Measurements from ENCODE around the gene ZNF768.
"Not testable (repeated sequence)": the region's sequence is repeated elsewhere in the genome, so short reads cannot be mapped to it uniquely, and the experiment has no call there.

The ZNF768 gene

DNA sequence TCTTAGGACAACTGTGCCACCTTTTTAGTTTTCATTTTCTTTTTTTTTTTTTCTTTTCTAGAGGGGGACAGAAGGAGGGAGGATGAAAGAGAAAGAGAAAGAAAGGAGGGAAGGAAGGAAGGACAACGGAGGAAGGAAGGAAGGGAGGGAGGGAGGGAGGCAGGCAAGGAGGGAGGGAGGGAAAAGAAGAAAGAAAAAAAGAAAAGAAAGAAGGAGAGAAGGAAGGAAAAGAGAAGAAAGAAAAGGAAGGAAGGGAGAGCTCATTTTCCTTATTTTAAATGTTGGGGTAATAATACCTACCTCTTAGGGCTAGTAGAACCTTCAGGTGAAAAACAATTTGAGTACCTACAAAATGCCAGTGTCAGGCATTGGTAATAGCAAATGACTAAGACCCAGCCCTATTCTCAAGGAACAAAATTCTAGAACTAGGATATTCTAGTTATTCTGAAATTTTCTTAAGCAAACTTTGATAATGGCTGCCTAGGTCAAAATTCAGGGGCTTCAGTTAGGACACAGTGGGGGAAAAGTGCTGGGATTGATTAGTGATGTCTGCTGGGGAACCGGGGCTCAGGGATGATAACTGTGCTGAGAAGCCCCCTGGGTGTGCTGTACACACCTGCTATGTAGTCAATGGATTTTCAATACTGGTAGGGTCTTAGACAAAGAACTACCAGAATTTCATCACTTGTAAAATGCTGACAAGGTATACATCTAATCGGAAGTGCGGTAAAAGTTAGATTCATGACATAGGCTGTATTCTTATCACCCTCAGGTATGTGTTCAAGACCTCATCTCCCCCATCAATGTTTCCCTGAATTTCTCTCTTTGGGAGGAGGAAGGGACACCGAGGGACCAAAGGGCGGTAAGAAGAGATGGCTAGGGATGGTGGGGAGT, 22.7 kb downstream of the ZNF768 start:
- no peak for DNase-seq

GRCh38 chr16:30499284-30499683, 27.1 kb downstream of the ZNF768 start:
- no peak for DNase-seq

GRCh38 chr16:30494709-30495108, 31.7 kb downstream of the ZNF768 start:
- DNase-seq, result no peak

- no peak for DNase-seq
Observed at GRCh38 chr16:30493941-30494488, 32.4 kb downstream of the ZNF768 start.

GRCh38 chr16:30491744-30492308, 34.5 kb downstream of the ZNF768 start:
- DNase-seq, result peak; percentile 25

GRCh38 chr16:30491229-30491628, 35.1 kb downstream of the ZNF768 start:
- DNase-seq, result no peak

DNA sequence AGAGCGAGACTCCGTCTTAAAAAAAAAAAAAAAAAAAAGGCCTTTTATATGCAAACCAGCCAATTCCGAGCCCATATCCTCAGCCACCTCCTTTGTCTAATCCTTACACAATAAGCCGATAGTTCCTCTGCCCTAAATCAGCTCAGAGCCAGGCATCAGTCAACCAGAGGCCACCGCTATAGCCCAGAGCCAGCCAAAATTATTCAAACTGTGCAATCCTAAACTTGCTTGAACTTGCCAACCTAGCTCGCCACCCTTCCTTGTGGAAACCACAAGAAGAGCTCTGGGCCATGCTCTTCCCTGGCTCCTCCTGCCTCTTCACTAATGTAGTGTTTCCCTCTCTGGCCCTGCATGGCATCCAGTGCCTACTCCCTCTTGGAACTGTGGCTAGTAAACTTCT, 36.2 kb downstream of the ZNF768 start:
- DNase-seq, result no peak

DNA sequence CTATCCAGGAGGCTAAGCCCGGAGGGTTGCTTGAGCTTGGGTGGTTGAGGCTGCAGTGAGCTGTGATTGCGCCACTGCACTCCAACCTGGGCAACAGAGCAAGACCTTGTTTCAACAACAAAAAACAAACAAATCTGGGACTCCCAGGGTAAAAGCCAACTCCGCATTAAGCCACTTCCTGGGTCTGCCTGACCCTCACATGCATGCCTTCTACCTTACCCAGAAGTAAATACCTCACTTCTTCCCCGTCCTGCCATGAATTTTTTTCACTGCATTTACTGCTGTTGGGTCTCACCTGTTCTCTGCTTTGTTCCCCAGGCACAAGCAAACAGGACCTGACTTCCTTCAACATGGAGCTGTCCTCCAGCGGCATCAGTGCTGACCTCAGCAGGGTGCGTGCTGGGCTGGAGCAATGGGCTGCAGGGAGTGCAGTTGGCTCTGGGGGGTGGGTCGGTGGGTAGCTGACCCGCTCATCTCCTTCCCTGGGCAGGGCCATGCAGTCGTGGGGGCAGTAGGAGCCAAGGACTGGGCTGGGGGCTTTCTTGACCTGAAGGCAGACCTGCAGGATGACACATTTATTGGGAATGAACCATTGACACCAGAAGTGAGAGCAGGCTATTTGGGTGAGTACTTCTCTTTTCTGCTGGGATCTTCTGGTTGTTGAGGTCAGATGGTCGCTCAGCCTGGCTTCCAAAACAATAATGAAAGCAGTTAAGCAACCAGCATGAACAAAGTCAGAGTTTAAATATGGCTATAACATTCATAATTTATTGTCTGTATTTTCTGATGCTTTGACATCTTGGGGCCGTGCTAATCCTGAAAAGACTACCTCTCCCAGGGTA, 37.4 kb downstream of the ZNF768 start:
- DNase-seq, result no peak

GRCh38 chr16:30485818-30486436, 40.4 kb downstream of the ZNF768 start:
- DNase-seq, result no peak

DNA sequence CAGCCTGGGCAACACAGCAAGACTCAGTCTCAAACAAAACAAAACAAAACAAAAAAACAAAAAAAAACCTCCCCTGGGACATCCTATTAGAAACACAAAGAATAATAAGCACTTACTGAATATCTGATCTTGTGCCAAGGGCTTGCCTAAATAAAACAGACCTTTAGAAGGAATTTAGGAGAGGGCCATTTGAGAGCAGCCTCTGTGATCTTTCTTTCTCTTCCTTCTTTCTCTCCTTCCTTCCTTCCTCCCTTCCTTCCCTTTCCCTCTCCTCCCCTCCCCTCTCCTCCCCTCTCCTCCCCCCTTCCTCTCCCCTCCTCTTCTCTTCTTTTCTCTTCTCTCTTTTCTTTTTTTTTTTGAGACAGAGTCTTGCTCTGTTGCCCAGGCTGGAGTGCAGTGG, 41.5 kb downstream of the ZNF768 start:
- DNase-seq, result no peak

DNA sequence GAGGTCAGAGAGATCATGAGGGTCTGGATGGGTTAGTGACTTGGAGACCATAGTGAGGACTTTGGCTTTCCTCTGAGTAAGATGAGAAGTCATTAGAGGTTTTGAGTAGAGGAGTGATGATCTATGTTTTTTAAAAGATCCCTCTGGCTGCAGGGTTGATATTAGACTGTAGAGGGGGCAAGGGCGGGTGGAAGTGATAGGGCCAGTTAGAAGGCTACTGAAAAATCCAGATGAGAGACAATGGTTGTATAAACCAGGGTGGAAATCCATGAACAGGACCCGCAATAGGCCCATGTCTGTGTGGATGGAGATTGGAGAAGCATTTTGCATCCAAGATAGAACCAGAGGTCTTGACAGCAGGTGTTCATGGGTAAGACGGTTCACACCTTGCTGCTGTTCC, 44.0 kb downstream of the ZNF768 start:
- no peak for DNase-seq

GRCh38 chr16:30481381-30481780, 45.0 kb downstream of the ZNF768 start:
- no peak for DNase-seq

GRCh38 chr16:30478766-30479478, 47.4 kb downstream of the ZNF768 start:
- DNase-seq, result no peak

- not testable (repeated sequence) for DNase-seq
Observed at GRCh38 chr16:30477773-30478172, 48.6 kb downstream of the ZNF768 start.

DNA sequence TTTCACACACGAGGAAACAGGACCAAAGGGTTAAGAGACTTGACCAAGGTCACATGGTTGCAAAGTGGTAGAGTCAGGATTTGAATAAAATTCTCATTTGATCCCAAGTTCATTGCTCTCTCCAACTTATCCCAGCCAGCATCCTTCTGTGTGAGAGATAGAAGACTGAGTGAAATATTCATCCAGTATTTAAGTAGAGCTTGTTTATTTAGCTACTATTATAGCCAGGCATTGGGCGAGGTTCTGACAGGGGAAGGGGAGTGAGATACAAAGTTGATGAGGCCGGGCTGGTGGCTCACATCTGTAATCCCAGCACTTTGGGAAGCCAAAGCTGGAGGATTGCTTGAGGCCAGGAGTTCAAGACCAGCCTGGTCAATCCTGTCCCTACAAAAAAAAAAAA, 49.4 kb downstream of the ZNF768 start:
- DNase-seq, result no peak

GRCh38 chr16:30474684-30475083, 51.7 kb downstream of the ZNF768 start:
- no peak for DNase-seq

DNA sequence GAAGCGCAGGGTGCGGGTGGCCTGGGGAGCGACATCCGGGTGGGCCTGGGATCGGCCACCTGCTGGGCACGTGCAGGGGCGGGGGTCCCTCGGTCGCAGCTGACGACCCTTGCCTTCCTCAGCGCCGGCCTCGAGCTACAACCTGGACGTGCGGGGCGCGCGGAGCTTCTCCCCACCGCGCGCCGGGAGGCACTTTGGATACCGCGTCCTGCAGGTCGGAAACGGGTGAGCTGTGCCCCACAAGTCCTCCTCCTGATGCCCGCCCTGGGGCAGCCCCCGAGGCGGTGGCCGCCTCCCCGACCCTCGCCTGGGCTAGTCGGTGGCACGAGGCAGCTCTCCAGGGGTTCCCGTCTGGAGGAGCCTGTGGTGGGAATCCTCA, 52.3 kb downstream of the ZNF768 start:
- DNase-seq, result no peak

Data from activated CD8-positive, alpha-beta memory T cell treated with anti-CD3 and anti-CD28 coated beads, Interleukin-2, amount 50 U/mL, for 4 hours (primary cell).